Mucosa of gallbladder (tissue), 1 donor: ENCODE measurements around the gene ALDH1L2. TPM values are rescaled to one million over a fixed set of nuclear protein-coding genes. Genes with fewer than 3 reads are reported as not detected.

Source experiments
- DNase-seq: peaks from one replicate; pipeline ENCODE4 v3.0.0-alpha.2; 2020; ENCODE audit warnings: low spot score
- total RNA-seq: library from RNA; stranded (reverse); gene quantifications from one replicate; pipeline ENCODE4 v1.2.1, GENCODE V29; 2021
- donor health status: DM: no; HTN: no; CAD: no.

Gene ALDH1L2
- total RNA-seq, 1 donor from 2014 or later: 5.1 TPM

- no peak for DNase-seq
Observed at GRCh38 chr12:105033851-105034250, 50.4 kb downstream of the ALDH1L2 start.

GRCh38 chr12:105032703-105033357 is 51.4 kb downstream of the ALDH1L2 start:
- no peak for DNase-seq

GRCh38 chr12:105030820-105031807 is 53.1 kb downstream of the ALDH1L2 start:
- DNase-seq: no peak

- DNase-seq: no peak
Observed at GRCh38 chr12:105026411-105026810, 57.8 kb downstream of the ALDH1L2 start.

- DNase-seq: peak; percentile 45
Observed at GRCh38 chr12:105025890-105026289, 58.4 kb downstream of the ALDH1L2 start.

- DNase-seq: no peak
Observed at GRCh38 chr12:105024928-105025327, 59.3 kb downstream of the ALDH1L2 start.

GRCh38 chr12:105020241-105020962 is 63.9 kb downstream of the ALDH1L2 start:
- no peak for DNase-seq

- DNase-seq: no peak
Observed at GRCh38 chr12:105018776-105019175, 65.5 kb downstream of the ALDH1L2 start.

- no peak for DNase-seq
Observed at GRCh38 chr12:105018012-105018411, 66.2 kb downstream of the ALDH1L2 start.

GRCh38 chr12:105015543-105015942 is 68.7 kb downstream of the ALDH1L2 start:
- DNase-seq: no peak

GRCh38 chr12:105014603-105015002 is 69.7 kb downstream of the ALDH1L2 start:
- no peak for DNase-seq

GRCh38 chr12:105013892-105014291 is 70.4 kb downstream of the ALDH1L2 start:
- no peak for DNase-seq

- DNase-seq: no peak
Observed at GRCh38 chr12:105001476-105001875, 82.8 kb downstream of the ALDH1L2 start.

GRCh38 chr12:104999347-104999685 is 84.9 kb downstream of the ALDH1L2 start:
- DNase-seq: no peak

GRCh38 chr12:104998423-104999346 is 85.6 kb downstream of the ALDH1L2 start:
- no peak for DNase-seq

- no peak for DNase-seq
Observed at GRCh38 chr12:104997541-104997940, 86.7 kb downstream of the ALDH1L2 start.

GRCh38 chr12:104994336-104994735 is 89.9 kb downstream of the ALDH1L2 start:
- DNase-seq: no peak

GRCh38 chr12:104991565-104992128 is 92.6 kb downstream of the ALDH1L2 start:
- DNase-seq: no peak

GRCh38 chr12:104990950-104991349 is 93.3 kb downstream of the ALDH1L2 start:
- no peak for DNase-seq

- peak; percentile 91 for DNase-seq
Observed at GRCh38 chr12:104986022-104986941, 98.0 kb downstream of the ALDH1L2 start, which contains the start of gene NOPCHAP1. TSS of gene NOPCHAP1 (plus strand) at chr12:104986316. CDS start at chr12:104986353, 37 bp downstream.
